ENCODE data around the gene GNPTAB. TPM values are rescaled to one million over a fixed set of nuclear protein-coding genes. Genes with fewer than 3 reads are reported as not detected.
A peak's percentile ranks its signal among the peaks of the same experiment; 100 is the strongest.

The GNPTAB gene
- total RNA-seq, 4 donors from 2014 or later: 26.5 to 40.8 (median 36.6) TPM

GRCh38 chr12:101779200-101779599 is 51.6 kb downstream of the GNPTAB start:
- Histone ChIP-seq H3K4me3 (replicated peaks in 1 of 3) (no peak overlapping the region), H3K27me3 (no peaks in the 10 kb centered on the region), H3K9me3 (no peaks in the 10 kb centered on the region), H3K27ac (no peak overlapping the region), H3K36me3 (peaks cover under 1 to 2% of the 10 kb centered on the region in 2 donors), H3K4me1 (no peaks in the 10 kb centered on the region)
- intact Hi-C loops (cut with DNase I): loop anchor here (5.0 to 10.0 kb wide), 2 partner anchors 53 to 364 kb away; partner anchors contain the start of gene GNPTAB
- TF ChIP-seq POLR2A (IDR thresholded peaks at IDR 0.05): no peak
- TF ChIP-seq, protein P1, sequence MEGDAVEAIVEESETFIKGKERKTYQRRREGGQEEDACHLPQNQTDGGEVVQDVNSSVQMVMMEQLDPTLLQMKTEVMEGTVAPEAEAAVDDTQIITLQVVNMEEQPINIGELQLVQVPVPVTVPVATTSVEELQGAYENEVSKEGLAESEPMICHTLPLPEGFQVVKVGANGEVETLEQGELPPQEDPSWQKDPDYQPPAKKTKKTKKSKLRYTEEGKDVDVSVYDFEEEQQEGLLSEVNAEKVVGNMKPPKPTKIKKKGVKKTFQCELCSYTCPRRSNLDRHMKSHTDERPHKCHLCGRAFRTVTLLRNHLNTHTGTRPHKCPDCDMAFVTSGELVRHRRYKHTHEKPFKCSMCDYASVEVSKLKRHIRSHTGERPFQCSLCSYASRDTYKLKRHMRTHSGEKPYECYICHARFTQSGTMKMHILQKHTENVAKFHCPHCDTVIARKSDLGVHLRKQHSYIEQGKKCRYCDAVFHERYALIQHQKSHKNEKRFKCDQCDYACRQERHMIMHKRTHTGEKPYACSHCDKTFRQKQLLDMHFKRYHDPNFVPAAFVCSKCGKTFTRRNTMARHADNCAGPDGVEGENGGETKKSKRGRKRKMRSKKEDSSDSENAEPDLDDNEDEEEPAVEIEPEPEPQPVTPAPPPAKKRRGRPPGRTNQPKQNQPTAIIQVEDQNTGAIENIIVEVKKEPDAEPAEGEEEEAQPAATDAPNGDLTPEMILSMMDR (IDR thresholded peaks at IDR 0.05): no peak
- 78 to 92% methylated on average over 3 of the region's 3 CpGs for WGBS, 2 donors
- DNase-seq: no peak

GRCh38 chr12:101777978-101778377 is 52.8 kb downstream of the GNPTAB start:
- H3K4me1 ChIP-seq: no peaks in the 10 kb centered on the region
- no peak overlapping the region for H3K27ac ChIP-seq
- TF ChIP-seq, protein P1 (IDR thresholded peaks at IDR 0.05): no peak
- no peak for TF ChIP-seq POLR2A (IDR thresholded peaks at IDR 0.05)
- WGBS, 2 donors: 74 to 89% methylated on average over 4 of the region's 4 CpGs
- intact Hi-C loops (cut with DNase I): loop anchor here (5.0 to 10.0 kb wide), 2 partner anchors 54 to 363 kb away; partner anchors contain the start of gene GNPTAB
- no peaks in the 10 kb centered on the region for H3K36me3 ChIP-seq
- H3K4me3 ChIP-seq (replicated peaks in 1 of 3): no peak overlapping the region
- no peaks in the 10 kb centered on the region for H3K9me3 ChIP-seq
- DNase-seq: no peak
- no peaks in the 10 kb centered on the region for H3K27me3 ChIP-seq

- 69 to 86% methylated on average over 3 of the region's 3 CpGs for WGBS, 2 donors
- no peak overlapping the region for H3K27ac ChIP-seq
- no peaks in the 10 kb centered on the region for H3K36me3 ChIP-seq
- H3K4me3 ChIP-seq (replicated peaks in 1 of 3): no peak overlapping the region
- H3K4me1 ChIP-seq: no peaks in the 10 kb centered on the region
- TF ChIP-seq, protein P1 (IDR thresholded peaks at IDR 0.05): no peak
- TF ChIP-seq POLR2A (IDR thresholded peaks at IDR 0.05): no peak
- no peak for DNase-seq
- intact Hi-C loops (cut with DNase I): loop anchor here (5.0 to 10.0 kb wide), 2 partner anchors 55 to 363 kb away; partner anchors contain the start of gene GNPTAB
- no peaks in the 10 kb centered on the region for H3K9me3 ChIP-seq
- no peaks in the 10 kb centered on the region for H3K27me3 ChIP-seq
These were observed 53.3 kb downstream of the GNPTAB start for GRCh38 chr12:101777485-101777884.

DNA sequence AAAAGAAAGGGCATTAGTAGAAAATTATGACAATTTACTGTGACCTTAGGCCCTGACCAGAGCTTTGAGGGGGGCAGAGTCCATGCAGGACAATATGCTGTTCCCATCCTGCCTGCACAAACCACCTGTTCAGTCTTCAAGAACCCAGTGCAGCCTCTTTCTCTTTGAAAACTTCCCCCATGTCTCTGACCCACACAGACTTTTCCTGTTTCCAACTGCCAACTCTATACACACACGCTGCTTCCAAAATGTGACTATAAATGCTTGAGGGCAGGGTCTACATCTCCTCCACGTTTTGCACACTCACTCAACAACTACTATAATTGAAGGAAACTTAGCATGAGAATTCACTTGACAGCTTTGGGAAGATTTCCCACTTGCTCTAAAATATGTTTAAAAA is 54.9 kb downstream of the GNPTAB start:
- TF ChIP-seq, protein P1 (IDR thresholded peaks at IDR 0.05): no peak
- no peak for TF ChIP-seq POLR2A (IDR thresholded peaks at IDR 0.05)
- no peaks in the 10 kb centered on the region for H3K27me3 ChIP-seq
- H3K4me3 ChIP-seq (replicated peaks in 1 of 3): no peak overlapping the region
- no peak for DNase-seq
- WGBS, 2 donors: 71 to 78% methylated on average over 2 of the region's 2 CpGs
- intact Hi-C loops (cut with DNase I): loop anchor here (5.0 to 10.0 kb wide), 2 partner anchors 56 to 361 kb away; partner anchors contain the start of gene GNPTAB
- H3K9me3 ChIP-seq: no peaks in the 10 kb centered on the region
- H3K36me3 ChIP-seq: no peaks in the 10 kb centered on the region
- no peak overlapping the region for H3K27ac ChIP-seq
- no peaks in the 10 kb centered on the region for H3K4me1 ChIP-seq

GRCh38 chr12:101773650-101774162 is 57.1 kb downstream of the GNPTAB start:
- no peaks in the 10 kb centered on the region for H3K36me3 ChIP-seq
- DNase-seq: peak; percentile 50 to 62
- H3K27me3 ChIP-seq: no peaks in the 10 kb centered on the region
- H3K4me3 ChIP-seq (replicated peaks in 1 of 3): no peak overlapping the region
- H3K4me1 ChIP-seq: no peaks in the 10 kb centered on the region
- TF ChIP-seq, protein P1 (IDR thresholded peaks at IDR 0.05): peak; percentile 82 to 97 (median 86)
- no peak for TF ChIP-seq POLR2A (IDR thresholded peaks at IDR 0.05)
- no peak overlapping the region for H3K27ac ChIP-seq
- H3K9me3 ChIP-seq: no peaks in the 10 kb centered on the region
- intact Hi-C loops (cut with DNase I): loop anchor here (5.0 to 10.0 kb wide), 2 partner anchors 69 to 359 kb away; no protein-coding TSS in a partner anchor
- WGBS, 2 donors: 48 to 57% methylated on average over 2 of the region's 2 CpGs
